Right renal cortex interstitium (tissue), 3 donors: ENCODE measurements around the gene ARHGAP24. TPM values are rescaled to one million over a fixed set of nuclear protein-coding genes. Genes with fewer than 3 reads are reported as not detected.
"Not testable (repeated sequence)": the region's sequence is repeated elsewhere in the genome, so short reads cannot be mapped to it uniquely, and the experiment has no call there.

ENCODE experiments used
- DNase-seq, 3 donors: peaks; one replicate each; pipeline ENCODE4 v3.0.0-alpha.2; 2013; ENCODE audit warnings: low read depth in 3 of 3, low spot score in 2 of 3
- polyA plus RNA-seq, 3 donors: library from polyadenylated mRNA; unstranded; fragments of 120-200 nt; gene quantifications; one replicate each; pipeline ENCODE4 v1.2.1, GENCODE V29; 2013; ENCODE audit not compliant: insufficient read length in 3 of 3

Gene ARHGAP24
- polyA plus RNA-seq, 3 donors: 130 to 142 (median 138) TPM

DNA sequence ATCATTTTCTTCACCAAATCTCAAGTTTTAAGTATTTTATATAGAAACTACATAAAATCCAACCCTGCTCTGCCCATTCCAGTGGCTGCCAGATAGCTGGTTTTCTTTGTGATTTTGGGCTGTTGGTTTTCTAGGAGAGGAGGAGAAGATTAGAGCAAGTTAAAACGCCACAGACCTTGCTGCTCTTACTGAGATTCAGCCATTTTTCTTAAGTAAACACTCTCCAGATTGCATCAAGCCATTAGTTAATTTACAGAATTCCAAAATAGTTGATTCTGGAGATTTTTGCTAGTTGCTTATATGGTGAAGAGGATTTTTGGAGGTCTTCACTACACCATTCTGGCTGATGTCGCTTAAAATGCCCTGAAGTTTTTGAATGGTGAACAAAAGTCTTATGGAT, 518.7 kb downstream of the ARHGAP24 start:
- DNase-seq: no peak

DNA sequence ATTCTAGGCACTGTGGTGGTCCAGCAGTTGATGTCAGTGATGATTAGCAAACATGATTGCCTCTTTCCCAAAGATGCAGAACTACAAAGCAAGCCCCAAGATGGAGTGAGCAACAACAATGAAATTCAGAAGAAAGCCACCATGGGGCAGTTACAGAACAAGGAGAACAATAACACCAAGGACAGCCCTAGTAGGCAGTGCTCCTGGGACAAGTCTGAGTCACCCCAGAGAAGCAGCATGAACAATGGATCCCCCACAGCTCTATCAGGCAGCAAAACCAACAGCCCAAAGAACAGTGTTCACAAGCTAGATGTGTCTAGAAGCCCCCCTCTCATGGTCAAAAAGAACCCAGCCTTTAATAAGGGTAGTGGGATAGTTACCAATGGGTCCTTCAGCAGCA, 519.6 kb downstream of the ARHGAP24 start:
- no peak for DNase-seq

DNA sequence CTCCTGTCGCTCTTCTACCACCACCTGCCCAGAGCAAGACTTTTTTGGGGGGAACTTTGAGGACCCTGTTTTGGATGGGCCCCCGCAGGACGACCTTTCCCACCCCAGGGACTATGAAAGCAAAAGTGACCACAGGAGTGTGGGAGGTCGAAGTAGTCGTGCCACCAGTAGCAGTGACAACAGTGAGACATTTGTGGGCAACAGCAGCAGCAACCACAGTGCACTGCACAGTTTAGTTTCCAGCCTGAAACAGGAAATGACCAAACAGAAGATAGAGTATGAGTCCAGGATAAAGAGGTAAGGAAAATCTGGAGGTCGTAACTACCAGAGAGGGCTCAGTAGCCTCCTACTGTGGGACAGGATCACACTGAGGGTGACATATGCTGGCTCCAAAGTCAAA, 520.4 kb downstream of the ARHGAP24 start:
- no peak for DNase-seq

DNA sequence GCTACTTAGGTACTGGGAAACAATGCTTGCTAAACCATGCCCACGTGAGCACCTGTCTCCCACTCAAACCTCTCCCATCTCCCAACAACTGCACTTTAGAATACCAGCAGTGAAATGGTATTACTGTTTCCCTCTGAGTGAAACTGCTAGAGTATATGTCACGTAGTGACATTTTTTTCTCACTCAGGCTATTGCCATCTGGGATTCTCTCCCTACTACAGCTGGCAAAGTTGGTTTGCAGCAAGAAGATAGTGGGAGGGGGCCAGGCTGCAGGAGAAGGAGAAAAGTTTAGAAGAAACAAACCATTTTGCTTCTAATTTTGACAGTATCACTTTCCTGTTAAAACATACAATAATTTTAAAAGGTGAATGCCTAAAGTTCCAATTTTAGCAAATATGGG, 526.6 kb downstream of the ARHGAP24 start:
- no peak for DNase-seq

DNA sequence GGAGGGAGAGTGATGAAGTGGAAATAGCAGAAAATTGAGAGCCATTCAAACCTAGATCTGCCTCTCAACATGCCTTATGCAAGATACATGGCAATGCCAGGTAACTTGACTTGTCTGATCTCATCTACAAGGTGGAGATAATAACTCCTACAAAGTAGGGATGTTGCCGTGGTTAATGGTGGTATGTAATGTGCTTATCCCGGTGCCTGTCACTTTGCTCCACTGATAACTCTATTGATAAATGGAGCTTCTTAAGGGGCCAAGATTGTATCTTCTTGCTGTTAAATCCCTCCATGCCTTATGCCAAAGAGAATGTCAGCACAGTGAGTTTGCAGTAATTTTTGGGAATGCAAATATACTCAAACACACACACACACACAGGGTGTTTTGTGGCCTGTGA, 529.1 kb downstream of the ARHGAP24 start:
- no peak for DNase-seq

DNA sequence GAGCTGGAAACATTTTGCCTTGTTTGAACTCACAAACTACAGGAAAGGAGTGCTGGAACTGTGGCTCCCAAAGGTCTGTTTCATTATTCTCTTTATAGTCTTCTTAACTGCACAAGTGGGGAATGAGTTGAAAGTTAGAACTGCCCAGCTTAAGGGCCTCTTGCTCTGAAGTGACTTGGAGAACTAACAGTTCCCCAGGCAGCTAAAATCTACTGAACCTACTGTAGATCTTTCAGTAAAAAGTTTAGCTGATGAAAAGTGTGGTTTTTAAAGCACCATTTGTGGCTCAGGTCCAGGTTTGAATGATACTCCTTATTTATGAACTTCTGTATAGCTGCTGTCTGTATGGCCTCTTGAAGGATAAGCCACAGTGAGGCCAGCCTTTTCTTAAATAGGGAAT, 531.1 kb downstream of the ARHGAP24 start:
- no peak for DNase-seq

DNA sequence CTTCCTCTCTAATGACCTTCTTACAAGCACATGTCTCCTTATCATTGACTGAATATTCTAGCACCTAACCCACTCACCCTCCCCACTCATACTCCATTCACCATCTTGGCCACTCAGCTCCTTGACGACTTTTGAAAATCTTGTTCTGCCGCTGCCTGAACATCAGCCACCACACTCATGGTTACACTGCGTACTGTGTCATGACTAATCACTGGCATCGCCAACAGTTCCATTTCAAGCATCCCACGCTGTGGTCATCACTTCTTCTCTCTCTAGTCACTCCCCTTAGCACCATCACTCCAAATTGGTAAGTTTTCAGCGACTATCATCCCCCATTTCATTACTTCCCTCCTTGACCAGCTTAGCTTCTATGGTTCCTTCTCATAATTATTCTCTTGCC, 532.1 kb downstream of the ARHGAP24 start:
- DNase-seq: no peak

DNA sequence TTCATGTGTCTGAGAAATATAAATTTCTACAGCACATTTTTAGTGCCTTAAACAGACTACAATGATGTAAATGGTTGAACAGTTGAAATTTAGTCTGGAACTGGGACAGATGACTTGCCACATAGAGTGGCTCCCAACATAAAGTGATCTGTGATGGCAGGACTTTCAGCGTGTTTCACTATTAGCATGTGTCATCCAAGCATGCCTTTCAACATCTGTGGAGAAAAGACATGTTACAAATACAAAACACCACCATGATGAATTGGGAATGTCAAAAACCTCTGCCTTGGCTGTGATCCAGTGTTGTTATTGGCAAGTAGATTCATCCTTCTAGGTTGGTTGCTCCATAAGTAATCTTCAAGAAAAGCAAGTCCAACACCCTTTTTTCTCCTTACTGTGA, 536.2 kb downstream of the ARHGAP24 start:
- DNase-seq: no peak

DNA sequence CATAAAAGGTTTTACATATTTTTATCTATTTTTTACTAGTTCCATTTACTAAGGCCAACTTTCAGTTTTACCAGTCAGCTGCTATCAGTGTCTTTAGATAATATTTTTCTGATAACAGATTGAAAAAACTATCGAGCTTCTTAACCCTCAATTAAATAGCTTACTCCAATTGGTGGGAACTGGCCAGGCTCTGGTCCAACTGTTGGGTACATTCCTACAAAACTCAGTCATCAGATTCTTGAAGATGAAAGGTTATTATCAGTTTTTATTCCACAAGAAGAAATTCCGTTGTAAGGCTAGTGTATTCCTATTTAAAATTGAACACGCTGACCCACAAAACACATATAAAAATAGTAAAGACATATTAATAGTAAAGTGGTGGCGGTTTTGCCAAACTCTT, 538.7 kb downstream of the ARHGAP24 start:
- no peak for DNase-seq

DNA sequence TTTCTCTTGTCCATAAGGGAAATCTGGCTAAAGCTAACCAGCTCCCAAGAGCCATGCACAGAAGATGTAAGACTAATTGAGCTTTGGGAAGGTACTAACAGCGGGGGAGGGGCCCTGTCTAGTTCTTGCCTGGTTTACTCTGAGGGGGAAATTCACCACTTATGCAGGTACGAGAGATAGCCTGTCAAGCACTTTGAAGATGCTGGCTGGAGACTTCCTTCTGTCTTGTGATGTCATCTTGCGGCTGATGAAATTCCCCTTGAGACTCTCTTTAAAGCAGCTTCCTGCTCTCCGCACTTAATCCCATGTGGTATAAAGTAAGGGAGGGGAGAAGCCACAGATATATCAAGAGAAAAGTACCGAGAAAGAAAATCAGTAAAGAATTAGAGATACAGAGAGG, 539.6 kb downstream of the ARHGAP24 start:
- DNase-seq: no peak

DNA sequence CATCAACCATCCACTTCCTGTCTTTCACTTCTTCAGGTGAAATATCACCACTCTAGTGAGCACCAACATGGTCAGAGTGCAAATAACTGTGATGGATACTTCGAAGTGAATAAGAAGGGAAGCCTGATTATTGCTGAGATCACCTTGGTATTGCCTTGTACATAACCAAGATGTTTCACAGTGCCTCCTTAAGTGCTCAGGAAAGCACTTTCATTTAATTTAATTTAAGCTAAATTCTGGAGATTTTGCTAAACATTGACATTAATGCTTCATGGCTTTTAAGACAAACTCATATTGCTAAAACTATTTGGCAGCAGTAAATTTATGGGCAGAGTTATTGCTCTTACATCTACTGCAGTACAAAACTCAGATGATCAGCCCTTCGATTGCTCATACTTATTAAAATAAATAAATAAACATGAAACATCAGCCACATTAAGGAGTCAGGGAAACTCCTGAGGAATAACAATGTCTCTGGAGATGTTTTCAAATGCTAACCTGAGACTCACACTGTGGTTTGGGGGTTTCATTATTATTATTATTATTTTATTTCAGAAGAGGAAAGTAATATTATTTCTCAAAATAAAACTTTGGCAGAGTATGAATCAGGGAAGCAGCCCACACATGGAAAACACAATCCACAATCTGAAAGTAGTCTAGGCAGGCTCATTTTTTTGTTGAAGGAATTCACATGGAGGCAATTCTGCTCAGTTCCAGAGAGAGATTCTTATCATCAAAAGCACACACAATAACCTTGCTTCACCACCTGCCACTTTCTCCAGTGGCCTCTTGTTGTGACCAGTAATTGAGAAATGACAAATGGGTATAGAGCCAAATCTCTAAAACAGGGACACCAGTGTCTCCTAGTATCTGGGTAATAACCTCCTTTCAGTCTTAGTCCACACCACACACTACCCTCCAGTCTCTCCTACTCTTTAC, 540.7 kb downstream of the ARHGAP24 start:
- DNase-seq: no peak

DNA sequence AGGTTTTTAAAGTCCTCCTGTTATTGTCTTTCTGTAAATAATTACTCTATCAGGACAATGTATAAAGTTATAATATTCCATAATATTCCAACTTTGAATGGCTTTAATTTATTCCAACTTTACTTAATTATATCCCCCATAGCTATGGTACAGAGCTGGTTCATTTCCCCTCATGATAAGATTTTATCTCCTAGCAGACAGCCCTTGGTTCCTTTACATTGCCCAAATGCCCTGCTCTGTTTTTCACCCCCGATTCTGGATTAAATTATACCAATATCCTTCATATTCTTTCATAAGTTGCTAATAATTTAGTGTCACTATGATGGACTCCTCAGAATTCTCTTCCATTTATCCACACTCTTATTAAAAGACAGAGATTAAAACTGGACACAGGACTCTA, 544.4 kb downstream of the ARHGAP24 start:
- DNase-seq: no peak

DNA sequence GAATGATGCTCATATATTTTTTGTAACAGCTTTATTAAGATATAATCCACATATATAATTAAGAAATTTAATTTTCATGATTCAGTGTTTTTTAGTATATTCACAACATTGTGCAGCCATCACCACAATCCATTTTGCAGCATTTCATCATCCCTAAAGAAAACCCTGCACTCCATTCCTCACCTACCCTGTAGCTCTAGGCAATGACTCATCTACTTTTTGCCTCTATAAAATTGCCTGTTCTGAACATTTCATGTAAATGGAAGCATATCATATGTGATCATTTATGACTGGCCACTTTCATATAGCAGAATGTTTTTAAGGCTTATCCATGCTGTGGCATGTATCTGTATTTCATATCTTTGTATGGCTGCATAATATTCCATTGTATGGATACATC, 545.0 kb downstream of the ARHGAP24 start:
- DNase-seq: no peak

DNA sequence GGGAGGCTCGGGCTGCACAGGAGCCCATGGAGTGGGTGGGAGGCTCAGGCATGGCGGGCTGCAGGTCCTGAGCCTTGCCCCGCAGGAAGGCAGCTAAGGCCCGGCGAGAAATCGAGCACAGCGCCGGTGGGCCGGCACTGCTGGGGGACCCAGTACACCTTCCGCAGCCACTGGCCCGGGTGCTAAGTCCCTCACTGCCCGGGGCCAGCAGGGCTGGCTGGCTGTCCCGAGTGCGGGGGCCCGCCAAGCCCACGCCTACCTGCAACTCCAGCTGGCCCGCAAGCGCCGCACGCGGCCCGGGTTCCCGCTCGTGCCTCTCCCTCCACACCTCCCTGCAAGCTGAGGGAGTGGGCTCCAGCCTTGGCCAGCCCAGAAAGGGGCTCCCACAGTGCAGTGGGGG, 546.7 kb downstream of the ARHGAP24 start:
- DNase-seq: not testable (repeated sequence)

DNA sequence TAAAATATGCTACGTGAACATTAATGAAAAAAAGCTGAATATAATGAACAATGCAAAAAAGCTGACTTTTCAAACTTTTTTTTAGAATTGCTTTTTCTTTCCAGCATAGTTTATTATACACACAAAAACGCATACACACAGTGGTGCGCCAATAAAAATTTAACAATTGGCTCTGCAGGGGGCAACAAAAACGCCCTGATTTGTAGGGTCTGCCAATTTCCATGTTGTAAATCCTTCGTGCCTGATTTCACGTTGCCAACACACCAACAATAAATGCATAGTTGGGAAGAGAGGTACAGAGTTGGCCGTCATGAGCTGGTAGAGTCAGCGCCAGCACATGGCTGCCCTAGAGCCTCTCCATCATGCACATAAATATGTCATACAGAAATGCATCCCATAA, 551.8 kb downstream of the ARHGAP24 start:
- no peak for DNase-seq

DNA sequence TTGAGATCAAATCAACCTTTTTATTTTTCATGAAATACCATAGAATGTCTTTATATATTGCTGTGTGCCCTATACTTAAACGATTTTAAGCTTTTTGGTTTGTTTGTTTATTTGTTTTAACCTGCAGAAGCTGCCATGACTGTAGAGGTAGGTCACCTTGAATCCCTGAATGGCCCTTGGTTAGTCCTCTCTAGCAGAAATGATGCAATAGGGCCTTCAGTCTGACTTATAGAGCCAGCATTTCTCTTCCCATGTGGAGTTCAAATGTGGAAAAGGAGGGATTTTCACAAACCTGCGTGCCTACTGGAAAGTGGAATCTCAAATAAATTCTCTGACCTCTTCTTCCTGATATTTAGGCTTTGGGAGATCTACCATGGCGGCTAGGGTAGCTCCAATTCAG, 557.0 kb downstream of the ARHGAP24 start:
- DNase-seq: no peak

DNA sequence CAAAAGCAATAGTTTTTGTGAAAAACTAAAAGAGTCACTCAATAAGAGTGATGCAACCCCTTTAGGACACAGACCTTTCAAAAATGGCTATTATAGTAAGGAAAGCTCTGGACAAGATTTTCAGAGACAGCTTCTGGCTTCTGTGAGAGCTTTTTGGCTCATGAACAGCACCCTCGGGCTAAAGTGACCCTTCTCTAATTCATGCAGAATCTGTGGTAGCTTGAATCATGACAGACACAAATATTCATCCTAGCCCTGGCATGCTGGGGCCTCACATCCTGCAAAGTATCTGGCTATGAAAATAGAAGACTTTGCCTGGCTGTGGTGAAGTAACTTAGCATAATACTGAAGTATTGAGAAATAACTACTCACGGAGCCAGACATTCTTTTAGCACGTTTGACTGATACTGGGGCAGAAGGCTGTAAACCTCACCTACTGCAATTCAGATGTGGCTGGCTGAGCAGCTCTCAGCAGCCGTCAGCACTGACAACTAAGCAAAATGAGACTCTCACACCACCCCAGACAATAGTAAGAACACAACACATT, 557.6 kb downstream of the ARHGAP24 start:
- no peak for DNase-seq

DNA sequence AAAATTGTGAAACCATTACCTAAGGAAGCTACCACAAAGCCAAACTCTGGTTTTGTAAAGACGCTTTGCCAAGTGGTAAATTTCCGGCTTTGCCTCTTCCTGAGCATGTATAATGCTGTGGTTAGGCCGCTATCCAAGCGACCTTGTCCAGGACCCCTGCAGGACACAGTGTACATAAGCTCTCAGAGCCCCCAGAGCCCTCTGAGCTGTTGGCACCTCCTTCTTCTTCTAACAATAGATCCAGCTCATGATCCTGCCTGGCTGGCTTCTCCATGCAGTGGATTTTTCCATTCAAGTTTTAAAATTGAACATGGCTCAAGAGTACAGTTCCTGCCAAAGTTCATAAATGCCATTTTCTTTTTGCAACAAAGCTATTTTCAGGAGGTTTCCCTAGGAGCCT, 558.2 kb downstream of the ARHGAP24 start:
- DNase-seq: no peak

DNA sequence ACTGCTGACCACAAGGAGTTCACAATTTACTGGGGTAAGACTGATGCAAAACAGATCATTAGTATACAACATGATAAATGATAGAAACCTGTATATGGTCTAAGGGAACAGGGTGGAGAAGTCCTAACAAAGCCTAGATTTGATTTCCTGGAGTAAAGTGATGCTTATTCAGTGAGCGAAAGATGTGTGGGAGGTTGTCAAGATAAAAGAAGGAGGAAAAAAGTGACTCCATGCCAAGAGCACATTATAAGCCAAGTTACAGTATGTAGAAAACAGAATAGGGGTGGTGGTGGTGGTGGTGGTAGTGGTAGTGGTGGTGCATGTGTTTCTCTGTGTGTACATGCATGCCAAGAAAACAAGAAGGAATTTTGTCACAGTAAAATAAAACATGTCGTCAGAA, 559.7 kb downstream of the ARHGAP24 start:
- no peak for DNase-seq

DNA sequence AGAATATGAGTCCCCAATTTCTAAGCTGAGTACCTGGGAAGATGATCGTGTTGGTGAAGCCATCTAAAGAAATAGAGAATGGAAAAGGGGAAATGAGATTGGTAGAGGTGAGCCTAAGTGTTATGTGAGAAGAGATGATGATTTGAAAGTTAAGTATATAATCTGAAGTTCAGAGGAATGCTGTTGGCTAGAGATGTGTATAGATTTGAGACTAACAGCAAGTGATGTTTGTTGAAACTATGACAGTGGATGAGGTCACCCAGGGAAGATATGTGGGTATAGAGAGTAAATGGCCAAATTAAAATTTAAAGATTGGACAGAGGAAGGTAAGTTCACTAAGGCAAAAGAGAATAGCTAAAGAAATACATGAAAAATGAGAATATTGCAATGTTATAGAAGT, 560.7 kb downstream of the ARHGAP24 start:
- DNase-seq: no peak

DNA sequence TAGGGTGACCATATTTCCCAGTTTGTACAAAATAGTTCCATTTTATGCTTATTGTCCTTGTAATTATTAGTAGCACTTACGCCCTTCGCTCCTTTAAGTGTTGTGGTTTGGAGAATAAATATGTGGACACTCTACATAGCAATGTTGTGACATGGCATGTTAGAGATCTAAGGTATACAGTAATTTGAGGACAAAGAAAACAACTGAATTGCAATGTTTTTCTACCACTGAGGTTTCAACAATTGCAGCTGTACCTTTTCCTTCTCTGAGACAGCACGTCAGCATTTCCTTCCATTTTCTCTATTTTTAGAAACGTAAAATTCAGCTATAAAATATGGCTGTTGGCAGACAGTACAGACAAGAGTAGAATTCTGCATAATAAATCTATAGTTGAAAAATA, 561.8 kb downstream of the ARHGAP24 start:
- no peak for DNase-seq

DNA sequence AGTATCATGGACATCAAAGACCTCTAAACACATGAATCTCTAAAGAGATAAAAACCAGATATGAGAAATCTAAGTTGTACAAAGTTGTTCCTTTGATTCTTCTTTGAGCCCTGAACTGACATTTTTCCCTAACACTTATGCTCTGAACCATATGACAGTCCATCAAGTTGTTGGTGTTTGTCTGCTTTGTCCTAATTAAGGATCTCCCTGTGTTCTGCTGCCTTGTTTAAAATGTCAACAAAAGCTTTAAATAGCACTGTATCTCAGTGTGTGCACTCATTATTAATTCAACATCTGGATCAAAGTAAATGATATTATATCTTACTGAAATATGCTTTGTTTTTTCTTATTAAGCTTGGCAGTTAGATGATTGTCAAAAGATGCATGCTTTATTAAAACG, 563.1 kb downstream of the ARHGAP24 start:
- no peak for DNase-seq
